Loucy (cell line): Measurements from ENCODE around the gene NECAP2.

Experiments used
- H2AFZ ChIP-seq: fragments of 200-600 bp; sonication (generic); 2 replicates; pipeline ENCODE4 v1.6.0; 2016; ENCODE audit warnings: antibody characterized with exemption, mild to moderate bottlenecking, low read length, moderate library complexity
- H3F3A ChIP-seq: fragments of 200-600 bp; 2 replicates; pipeline ENCODE4 v1.6.0; 2016; ENCODE audit warnings: antibody characterized with exemption, low read depth, mild to moderate bottlenecking
- H3K27me3 ChIP-seq: fragments of 200-600 bp; sonication (generic); 2 replicates; pipeline ENCODE4 v1.6.1; 2014; ENCODE audit warnings: low read length, mild to moderate bottlenecking; ENCODE audit not compliant: insufficient read depth, poor library complexity, severe bottlenecking
- H3K36me3 ChIP-seq: fragments of 200-600 bp; sonication (generic); 2 replicates; pipeline ENCODE4 v1.6.1; 2016; ENCODE audit warnings: low read length; ENCODE audit not compliant: insufficient read depth
- H3K4me1 ChIP-seq: fragments of 200-600 bp; sonication (generic); 2 replicates; pipeline ENCODE4 v1.5.1; 2014; ENCODE audit warnings: low read length, mild to moderate bottlenecking; ENCODE audit not compliant: insufficient read depth, poor library complexity, severe bottlenecking
- H3K4me2 ChIP-seq: fragments of 200-600 bp; sonication (generic); 2 replicates; pipeline ENCODE4 v1.6.0; 2014; ENCODE audit warnings: antibody characterized with exemption, low read length, low read depth, mild to moderate bottlenecking; ENCODE audit not compliant: poor library complexity, severe bottlenecking
- H3K4me3 ChIP-seq: fragments of 200-600 bp; sonication (generic); 2 replicates; pipeline ENCODE4 v1.5.1; 2014; ENCODE audit warnings: low read length, mild to moderate bottlenecking, mixed read lengths; ENCODE audit not compliant: poor library complexity, severe bottlenecking
- H3K79me2 ChIP-seq: fragments of 200-600 bp; sonication (generic); 2 replicates; pipeline ENCODE4 v1.6.1; 2014; ENCODE audit warnings: low read length; ENCODE audit not compliant: insufficient read depth
- H3K9ac ChIP-seq: fragments of 200-600 bp; sonication (generic); 2 replicates; pipeline ENCODE4 v1.6.0; 2014; ENCODE audit warnings: mild to moderate bottlenecking, low read depth, low read length, moderate library complexity; ENCODE audit not compliant: poor library complexity, severe bottlenecking
- H3K9me2 ChIP-seq: fragments of 200-600 bp; sonication (generic); replicated peaks from 2 replicates; pipeline ENCODE4 v1.6.1; 2016; ENCODE audit warnings: low read depth, low read length, mixed read lengths
- H3K9me3 ChIP-seq: fragments of 200-600 bp; sonication (generic); 2 replicates; pipeline ENCODE4 v1.6.1; 2014; ENCODE audit warnings: mild to moderate bottlenecking, antibody characterized with exemption, low read length, low read depth; ENCODE audit not compliant: insufficient read depth
- H4K20me1 ChIP-seq: fragments of 200-600 bp; sonication (generic); 2 replicates; pipeline ENCODE4 v1.6.0; 2014; ENCODE audit warnings: antibody characterized with exemption, low read length, mild to moderate bottlenecking; ENCODE audit not compliant: insufficient read depth, poor library complexity, severe bottlenecking
- CTCF ChIP-seq: fragments of 200-600 bp; sonication (generic); conservative IDR thresholded peaks from 2 replicates; pipeline ENCODE4 v1.5.1; 2014; ENCODE audit warnings: mild to moderate bottlenecking, antibody characterized with exemption, low read length
- EZH2phosphoT487 ChIP-seq: fragments of 200-600 bp; IDR thresholded peaks from 2 replicates; pipeline ENCODE4 v1.6.1; 2018; ENCODE audit warnings: antibody characterized with exemption, mild to moderate bottlenecking, moderate library complexity, borderline replicate concordance

Gene NECAP2

GRCh38 chr1:16441282-16441665 lies 750 bp downstream of the NECAP2 start:
- H2AFZ ChIP-seq, result peak overlapping the region; percentile 74
- TF ChIP-seq CTCF (no peak), EZH2phosphoT487 (no peak)
- no peaks in the 10 kb centered on the region for H3K9me2 ChIP-seq
- no peaks in the 10 kb centered on the region for H3K27me3 ChIP-seq
- H3F3A ChIP-seq, result no peaks in the 10 kb centered on the region
- H3K9me3 ChIP-seq, result no peaks in the 10 kb centered on the region
- peak overlapping the region; percentile 97 for H3K4me2 ChIP-seq
- peak overlapping the region; percentile 94 for H3K4me3 ChIP-seq
- H3K9ac ChIP-seq, result peak overlapping the region; percentile 95
- H3K4me1 ChIP-seq, result peaks cover 22% of the 10 kb centered on the region
- peaks cover 9% of the 10 kb centered on the region; the same call in 1 of the 2 replicates for H3K36me3 ChIP-seq
- peaks cover 26% of the 10 kb centered on the region for H4K20me1 ChIP-seq
- peaks cover 39% of the 10 kb centered on the region for H3K79me2 ChIP-seq

- H3K27me3 ChIP-seq, result no peaks in the 10 kb centered on the region
- no peak overlapping the region for H2AFZ ChIP-seq
- H3K9ac ChIP-seq, result peak overlapping the region; percentile 95
- H3K36me3 ChIP-seq, result peaks cover 10% of the 10 kb centered on the region; the same call in 1 of the 2 replicates
- peak overlapping the region; percentile 94 for H3K4me3 ChIP-seq
- TF ChIP-seq EZH2phosphoT487, result no peak
- TF ChIP-seq CTCF, result no peak
- no peaks in the 10 kb centered on the region for H3K9me2 ChIP-seq
- H4K20me1 ChIP-seq, result peaks cover 26% of the 10 kb centered on the region
- H3K4me2 ChIP-seq, result peak overlapping the region; percentile 97
- peaks cover 39% of the 10 kb centered on the region for H3K79me2 ChIP-seq
- peaks cover 22% of the 10 kb centered on the region for H3K4me1 ChIP-seq
- no peaks in the 10 kb centered on the region for H3F3A ChIP-seq
- no peaks in the 10 kb centered on the region for H3K9me3 ChIP-seq
Measured at GRCh38 chr1:16442265-16442664, 1.7 kb downstream of the NECAP2 start.

- Histone ChIP-seq H3K79me2 (peaks cover 39% of the 10 kb centered on the region), H3K4me1 (peaks cover 22% of the 10 kb centered on the region)
Measured at GRCh38 chr1:16442941-16443340, 2.4 kb downstream of the NECAP2 start.

More at GRCh38 chr1:16442941-16443340, 2.4 kb downstream of the NECAP2 start:
- H3K9me2 ChIP-seq, result no peaks in the 10 kb centered on the region
- no peaks in the 10 kb centered on the region for H3K27me3 ChIP-seq
- peak overlapping the region; percentile 95 for H3K9ac ChIP-seq
- H3K4me2 ChIP-seq, result peak overlapping the region; percentile 97
- peaks cover 26% of the 10 kb centered on the region for H4K20me1 ChIP-seq
- H3F3A ChIP-seq, result no peaks in the 10 kb centered on the region
- peak overlapping the region; percentile 94 for H3K4me3 ChIP-seq
- H2AFZ ChIP-seq, result no peak overlapping the region
- H3K9me3 ChIP-seq, result no peaks in the 10 kb centered on the region
- peaks cover 16% of the 10 kb centered on the region; the same call in 1 of the 2 replicates for H3K36me3 ChIP-seq
- no peak for TF ChIP-seq EZH2phosphoT487
- no peak for TF ChIP-seq CTCF
